ENCODE results near the gene NUPR1.

DNA sequence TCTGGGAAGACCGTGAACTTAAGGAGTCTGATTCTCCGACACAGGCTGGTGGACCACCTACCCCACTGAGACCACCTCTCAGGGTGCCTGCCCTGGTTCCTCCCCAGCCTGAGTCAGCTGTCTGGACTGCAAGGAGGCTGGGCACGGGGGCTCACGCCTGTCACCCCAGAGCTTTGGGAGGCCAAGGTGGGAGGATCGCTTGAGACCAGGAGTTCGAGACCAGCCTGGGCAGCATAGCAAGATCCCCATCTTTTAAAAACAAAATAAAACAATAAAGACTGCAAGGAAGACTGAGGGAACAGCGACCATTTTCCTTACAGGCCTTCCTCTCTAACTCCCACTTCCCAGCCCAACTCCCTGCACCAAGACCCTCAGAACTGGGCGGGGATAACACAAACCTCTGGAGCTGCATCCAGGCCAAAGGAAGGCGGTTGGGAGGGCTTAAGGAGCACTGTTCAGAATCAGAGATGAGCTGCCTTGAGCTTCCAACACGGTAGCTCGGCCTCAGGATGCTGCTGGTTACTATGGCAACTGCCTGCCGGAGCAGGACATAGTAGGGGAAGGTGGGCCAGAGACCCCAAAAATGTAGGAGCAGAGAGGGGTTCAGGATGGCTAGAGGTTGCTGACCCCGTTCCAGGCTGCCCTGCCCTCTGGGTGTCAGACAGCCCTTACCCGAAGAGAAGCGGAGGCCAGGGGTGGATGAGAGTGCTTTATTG lies 40.0 kb downstream of the NUPR1 start:
- no peak for TF ChIP-seq POLR2A (IDR thresholded peaks at IDR 0.05; ENCODE audit: low read depth, low read length)
- TF ChIP-seq SPI1 (IDR thresholded peaks at IDR 0.05; ENCODE audit: low read depth, low read length), result no peak

Measured in GM12891 (cell line).